Kidney epithelial cell (primary cell): ENCODE results near the gene HOXA4. TPM values are rescaled to one million over a fixed set of nuclear protein-coding genes. Genes with fewer than 3 reads are reported as not detected.
A peak's percentile ranks its signal among the peaks of the same experiment; 100 is the strongest.

Source experiments
- DNase-seq: peaks from one replicate; pipeline ENCODE4 v3.0.0-alpha.2; 2010; ENCODE audit warnings: low read depth
- H3K27me3 ChIP-seq: 2 replicates; pipeline ENCODE4 v1.6.0; 2011; ENCODE audit warnings: low read length; ENCODE audit not compliant: control insufficient read depth, insufficient read depth
- H3K36me3 ChIP-seq: 2 replicates; pipeline ENCODE4 v1.5.1; 2011; ENCODE audit warnings: low read length; ENCODE audit not compliant: control insufficient read depth, insufficient read depth
- H3K4me3 ChIP-seq: 2 replicates; pipeline ENCODE4 v1.5.1; 2011; ENCODE audit warnings: low read depth, mild to moderate bottlenecking, control low read depth, low read length
- CTCF ChIP-seq: IDR thresholded peaks from 2 replicates; pipeline ENCODE4 v1.5.1; 2011; ENCODE audit warnings: mild to moderate bottlenecking, moderate library complexity, low read length, control low read depth, inconsistent platforms; ENCODE audit not compliant: insufficient read depth, poor library complexity, severe bottlenecking
- total RNA-seq: library from RNA; depleted of rRNA; stranded (reverse); fragments of >200 nt; gene quantifications from 2 replicates; pipeline ENCODE4 v1.2.3, GENCODE V29; 2015

Gene HOXA4
- total RNA-seq, 1 donor from 2014 or later, result 7.4 TPM

GRCh38 chr7:27170426-27171324, 40.1 kb upstream of the HOXA4 start:
- no peak for TF ChIP-seq CTCF
- peaks cover 2% of the 10 kb centered on the region for H3K36me3 ChIP-seq
- no peaks in the 10 kb centered on the region for H3K27me3 ChIP-seq
- H3K4me3 ChIP-seq, result peak overlapping the region; percentile 72
- DNase-seq, result no peak

- Histone ChIP-seq H3K27me3 (no peaks in the 10 kb centered on the region), H3K4me3 (peak overlapping the region; percentile 72), H3K36me3 (peaks cover 2% of the 10 kb centered on the region)
- no peak for DNase-seq
- no peak for TF ChIP-seq CTCF
These were observed 39.3 kb upstream of the HOXA4 start for GRCh38 chr7:27169658-27170425.

- DNase-seq, result no peak
- no peak for TF ChIP-seq CTCF
- no peaks in the 10 kb centered on the region for H3K27me3 ChIP-seq
- H3K36me3 ChIP-seq, result peaks cover 7% of the 10 kb centered on the region
- peak overlapping the region; percentile 72 for H3K4me3 ChIP-seq
These were observed 37.8 kb upstream of the HOXA4 start for GRCh38 chr7:27168265-27168947.

GRCh38 chr7:27167916-27168264, 37.3 kb upstream of the HOXA4 start:
- no peak for DNase-seq
- no peak for TF ChIP-seq CTCF
- peak overlapping the region; percentile 72 for H3K4me3 ChIP-seq
- H3K36me3 ChIP-seq, result peaks cover 6% of the 10 kb centered on the region
- H3K27me3 ChIP-seq, result no peaks in the 10 kb centered on the region

GRCh38 chr7:27166531-27167505, 36.3 kb upstream of the HOXA4 start:
- Histone ChIP-seq H3K27me3 (no peaks in the 10 kb centered on the region), H3K36me3 (peaks cover 6% of the 10 kb centered on the region), H3K4me3 (peak overlapping the region; percentile 72)
- DNase-seq, result no peak
- TF ChIP-seq CTCF, result no peak
